ENCODE data around the gene SIX3. TPM values are rescaled to one million over a fixed set of nuclear protein-coding genes. Genes with fewer than 3 reads are reported as not detected.

Gene SIX3
- total and polyA plus RNA-seq, 10 donors: 0.03 TPM; not detected in 9

DNA sequence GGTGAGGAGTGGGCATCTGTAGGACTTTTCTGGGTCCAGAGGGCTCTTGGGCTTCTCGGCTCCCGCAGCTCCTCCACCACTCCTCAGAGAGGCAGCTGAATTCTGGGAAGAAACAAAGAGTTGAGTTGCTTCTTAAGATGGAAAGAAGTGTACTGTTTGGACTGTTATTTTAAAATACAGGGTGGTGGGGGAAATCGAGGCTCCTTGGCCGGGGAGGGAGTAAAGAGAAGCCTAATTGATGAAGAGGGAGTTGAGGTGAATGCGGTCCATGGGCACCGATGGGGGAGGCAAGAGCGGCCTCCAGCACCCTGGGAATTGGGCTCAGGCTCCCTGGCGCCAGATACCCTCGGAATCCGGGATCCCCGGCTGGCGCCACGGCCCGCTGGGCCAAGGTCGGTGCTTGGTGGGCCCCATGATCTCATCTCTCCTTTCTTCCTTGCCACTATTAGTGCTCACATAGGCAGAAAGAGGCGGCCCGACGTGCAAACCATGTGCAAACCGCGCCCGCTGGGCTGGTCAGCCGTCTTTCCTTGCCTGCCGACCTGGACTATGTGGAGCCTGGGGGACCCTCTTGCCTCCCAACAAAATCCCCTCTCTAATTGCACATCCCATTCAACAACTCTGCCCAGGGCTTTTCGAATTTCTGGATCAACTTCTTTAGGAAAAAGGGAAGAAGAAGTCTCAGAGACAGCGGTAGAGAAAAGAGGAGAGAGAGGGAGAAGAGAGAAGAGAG lies 604 bp upstream of the SIX3 start:
- H3K27me3 ChIP-seq (replicated peaks in 1 of 7): peaks cover 25 to 100% (median 97%) of the 10 kb centered on the region in 7 donors
- TF ChIP-seq POLR2A (IDR thresholded peaks at IDR 0.05) (no peak), POLR2AphosphoS5 (IDR thresholded peaks at IDR 0.05) (no peak)
- TF ChIP-seq, protein P1, sequence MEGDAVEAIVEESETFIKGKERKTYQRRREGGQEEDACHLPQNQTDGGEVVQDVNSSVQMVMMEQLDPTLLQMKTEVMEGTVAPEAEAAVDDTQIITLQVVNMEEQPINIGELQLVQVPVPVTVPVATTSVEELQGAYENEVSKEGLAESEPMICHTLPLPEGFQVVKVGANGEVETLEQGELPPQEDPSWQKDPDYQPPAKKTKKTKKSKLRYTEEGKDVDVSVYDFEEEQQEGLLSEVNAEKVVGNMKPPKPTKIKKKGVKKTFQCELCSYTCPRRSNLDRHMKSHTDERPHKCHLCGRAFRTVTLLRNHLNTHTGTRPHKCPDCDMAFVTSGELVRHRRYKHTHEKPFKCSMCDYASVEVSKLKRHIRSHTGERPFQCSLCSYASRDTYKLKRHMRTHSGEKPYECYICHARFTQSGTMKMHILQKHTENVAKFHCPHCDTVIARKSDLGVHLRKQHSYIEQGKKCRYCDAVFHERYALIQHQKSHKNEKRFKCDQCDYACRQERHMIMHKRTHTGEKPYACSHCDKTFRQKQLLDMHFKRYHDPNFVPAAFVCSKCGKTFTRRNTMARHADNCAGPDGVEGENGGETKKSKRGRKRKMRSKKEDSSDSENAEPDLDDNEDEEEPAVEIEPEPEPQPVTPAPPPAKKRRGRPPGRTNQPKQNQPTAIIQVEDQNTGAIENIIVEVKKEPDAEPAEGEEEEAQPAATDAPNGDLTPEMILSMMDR (IDR thresholded peaks at IDR 0.05 in 8 of 11, conservative IDR thresholded peaks at IDR 0.05 in 3 of 11): no peak
- peak overlapping the region in 7 of 8 donors; percentile 13 to 66 (median 38) for H3K4me3 ChIP-seq
- no peaks in the 10 kb centered on the region for H3K9me3 ChIP-seq
- WGBS, 5 donors: 10 to 17% (median 13%) methylated on average over 25 of the region's 25 CpGs
- H3K27ac ChIP-seq: no peak overlapping the region
- peaks cover 32 to 86% (median 66%) of the 10 kb centered on the region in 6 donors for H3K4me1 ChIP-seq
- H3K36me3 ChIP-seq: no peaks in the 10 kb centered on the region
- intact Hi-C loops (cut with DNase I; ENCODE audit: low total_unique reads): no loop called here
- DNase-seq: peak; percentile 75

DNA sequence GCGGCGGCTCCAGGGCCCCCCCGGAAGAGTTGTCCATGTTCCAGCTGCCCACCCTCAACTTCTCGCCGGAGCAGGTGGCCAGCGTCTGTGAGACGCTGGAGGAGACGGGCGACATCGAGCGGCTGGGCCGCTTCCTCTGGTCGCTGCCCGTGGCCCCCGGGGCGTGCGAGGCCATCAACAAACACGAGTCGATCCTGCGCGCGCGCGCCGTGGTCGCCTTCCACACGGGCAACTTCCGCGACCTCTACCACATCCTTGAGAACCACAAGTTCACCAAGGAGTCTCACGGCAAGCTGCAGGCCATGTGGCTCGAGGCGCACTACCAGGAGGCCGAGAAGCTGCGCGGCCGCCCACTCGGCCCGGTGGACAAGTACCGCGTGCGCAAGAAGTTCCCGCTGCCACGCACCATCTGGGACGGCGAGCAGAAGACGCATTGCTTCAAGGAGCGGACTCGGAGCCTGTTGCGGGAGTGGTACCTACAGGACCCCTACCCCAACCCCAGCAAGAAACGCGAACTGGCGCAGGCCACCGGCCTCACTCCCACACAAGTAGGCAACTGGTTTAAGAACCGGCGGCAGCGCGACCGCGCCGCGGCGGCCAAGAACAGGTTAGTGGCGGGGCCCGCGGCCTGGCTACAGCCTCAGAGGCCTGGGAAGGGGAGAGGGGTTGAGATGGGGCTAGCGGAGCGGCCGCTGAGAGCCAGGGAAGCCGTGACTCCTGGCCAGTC lies 965 bp downstream of the SIX3 start:
- H3K4me1 ChIP-seq: peaks cover 32 to 79% (median 64%) of the 10 kb centered on the region in 6 donors
- TF ChIP-seq, protein P1 (IDR thresholded peaks at IDR 0.05 in 8 of 11, conservative IDR thresholded peaks at IDR 0.05 in 3 of 11): no peak
- TF ChIP-seq POLR2A (IDR thresholded peaks at IDR 0.05) (no peak), POLR2AphosphoS5 (IDR thresholded peaks at IDR 0.05) (no peak)
- H3K36me3 ChIP-seq: no peaks in the 10 kb centered on the region
- intact Hi-C loops (cut with DNase I; ENCODE audit: low total_unique reads): no loop called here
- peak overlapping the region in 7 of 8 donors; percentile 23 to 66 (median 38) for H3K4me3 ChIP-seq
- no peak overlapping the region for H3K27ac ChIP-seq
- H3K27me3 ChIP-seq (replicated peaks in 1 of 7): peaks cover 22 to 100% (median 83%) of the 10 kb centered on the region in 7 donors
- 4 to 11% (median 4%) methylated on average over 21 to 69 of the region's 69 CpGs for whole genome bisulfite sequencing, 5 donors
- peak; percentile 76 for DNase-seq
- no peaks in the 10 kb centered on the region for H3K9me3 ChIP-seq

DNA sequence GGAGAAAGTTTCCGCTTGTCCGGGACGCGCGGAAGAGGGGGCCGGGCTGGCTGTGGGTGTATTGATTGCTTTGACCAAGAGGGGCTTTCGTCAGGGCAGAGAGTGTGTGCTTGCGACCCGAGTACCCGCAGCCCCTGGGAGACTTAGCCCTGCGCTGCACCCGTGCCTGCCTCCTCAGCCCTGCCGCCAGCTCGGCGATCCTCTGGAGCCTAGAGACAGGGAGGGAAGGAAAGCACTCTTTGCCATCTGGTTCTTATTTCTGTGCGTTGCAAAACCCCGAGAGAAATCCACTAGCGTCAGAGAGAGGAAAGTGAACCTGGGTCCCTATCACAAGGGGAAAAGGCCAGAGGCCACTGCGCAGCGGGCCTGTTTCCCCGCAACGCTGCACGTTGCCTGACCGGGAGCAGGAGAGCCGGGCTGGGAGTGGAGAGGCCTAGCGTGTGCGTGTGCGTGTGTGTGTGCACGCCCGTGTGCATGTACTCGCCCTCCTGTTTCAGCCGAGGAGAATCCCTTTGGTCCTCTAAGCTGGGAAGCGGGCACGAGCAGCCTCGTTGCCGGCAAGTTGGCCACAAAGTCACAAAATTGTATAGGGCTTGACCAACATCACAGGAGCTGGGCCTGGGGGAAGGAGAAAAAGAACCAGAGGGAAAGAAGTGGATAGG lies 1.7 kb downstream of the SIX3 start:
- Histone ChIP-seq H3K4me3 (peak overlapping the region in 7 of 8 donors; percentile 23 to 66 (median 38)), H3K4me1 (peaks cover 27 to 72% (median 57%) of the 10 kb centered on the region in 6 donors), H3K27me3 (replicated peaks in 1 of 7) (peaks cover 17 to 100% (median 76%) of the 10 kb centered on the region in 7 donors), H3K36me3 (no peaks in the 10 kb centered on the region), H3K9me3 (no peaks in the 10 kb centered on the region), H3K27ac (no peak overlapping the region)
- intact Hi-C loops (cut with DNase I; ENCODE audit: low total_unique reads): no loop called here
- no peak for TF ChIP-seq POLR2A (IDR thresholded peaks at IDR 0.05)
- TF ChIP-seq POLR2AphosphoS5 (IDR thresholded peaks at IDR 0.05): no peak
- TF ChIP-seq, protein P1 (IDR thresholded peaks at IDR 0.05 in 8 of 11, conservative IDR thresholded peaks at IDR 0.05 in 3 of 11): no peak
- WGBS, 5 donors: 13 to 35% (median 19%) methylated on average over 28 to 36 of the region's 36 CpGs
- no peak for DNase-seq

All from spleen (tissue), 11 donors.